ENCODE measurements around the gene FAF1. TPM values are rescaled to one million over a fixed set of nuclear protein-coding genes. Genes with fewer than 3 reads are reported as not detected.

FAF1 gene
- total RNA-seq, 1 experiment from 2014 or later, result 14.7 TPM

DNA sequence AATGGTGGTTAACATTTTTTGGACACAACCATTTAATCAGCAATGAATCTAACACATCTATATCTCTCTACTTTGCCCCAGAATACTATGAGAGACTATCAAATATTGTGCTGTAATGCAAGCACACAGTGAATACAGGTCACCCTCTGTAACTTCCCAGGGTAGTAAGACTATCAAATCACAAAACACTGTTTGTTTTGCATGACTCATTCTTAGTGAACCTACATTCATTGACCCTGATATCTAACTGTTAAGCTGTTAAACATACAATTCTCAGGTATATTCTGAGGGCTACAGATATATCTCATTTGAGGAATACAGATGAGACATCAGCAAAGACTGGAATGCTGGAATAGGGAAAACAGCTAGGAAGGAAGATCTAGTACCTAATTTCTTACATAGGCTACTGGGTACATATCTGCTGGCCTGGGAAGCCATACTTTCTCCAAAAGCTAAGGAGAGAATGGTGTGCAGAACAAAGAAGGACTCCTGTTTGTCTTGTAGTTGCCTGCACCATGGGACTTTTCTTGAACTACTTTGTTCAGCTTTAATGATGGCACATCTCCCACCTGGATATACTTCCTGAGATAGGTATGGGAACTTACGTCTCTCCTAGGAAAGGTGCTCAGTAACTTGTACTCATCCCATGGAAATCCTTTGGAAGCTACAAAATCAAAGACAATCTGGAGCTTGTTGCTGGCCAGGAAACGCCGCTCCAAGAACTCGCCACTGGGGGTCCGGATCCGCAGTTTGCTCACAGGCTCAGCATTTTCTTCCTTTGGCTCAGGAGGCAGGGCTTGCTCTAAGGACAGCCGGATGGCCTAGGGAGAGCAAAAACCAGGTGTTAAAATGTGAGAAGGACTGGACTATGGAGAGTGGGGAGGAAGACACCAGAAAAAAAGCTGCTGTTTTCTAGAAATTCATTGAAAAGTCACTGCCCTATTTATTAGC lies 484.9 kb downstream of the FAF1 start:
- Histone ChIP-seq H3K79me2 (ENCODE audit: low read length) (no peaks in the 10 kb centered on the region), H3K9me2 (replicated peaks; ENCODE audit: low read length) (no peaks in the 10 kb centered on the region), H3F3A (ENCODE audit: low read length, unreplicated experiment) (no peaks in the 10 kb centered on the region), H4K20me1 (ENCODE audit: low read length) (no peaks in the 10 kb centered on the region), H3K9ac (ENCODE audit: low read length) (no peak overlapping the region), H3K4me1 (ENCODE audit: insufficient read depth, low read length) (peaks cover 10% of the 10 kb centered on the region), H2AFZ (ENCODE audit: low read length) (no peak overlapping the region), H3K27ac (ENCODE audit: low read length) (peak overlapping the region; percentile 16; the same call in 1 of the 2 replicates), H3K36me3 (ENCODE audit: low read depth, low read length) (no peaks in the 10 kb centered on the region), H3K4me3 (ENCODE audit: low read length) (no peak overlapping the region), H3K27me3 (ENCODE audit: low read length) (no peaks in the 10 kb centered on the region), H3K9me3 (ENCODE audit: low read length) (no peaks in the 10 kb centered on the region), H3K4me2 (ENCODE audit: low read length) (no peak overlapping the region)
- ChIA-PET CTCF (no interaction called here), POLR2A (ENCODE audit: unreplicated experiment) (no interaction called here)
- peak; percentile 90 for ATAC-seq
- BruUV-seq (replicated peaks), result no TSS peak
- peak; percentile 51 for DNase-seq
- intact Hi-C loops (cut with micrococcal nuclease), result no loop called here
- TF ChIP-seq EZH2 (IDR thresholded peaks at IDR 0.05; ENCODE audit: low read length, unreplicated experiment) (no peak), EZH2phosphoT487 (IDR thresholded peaks at IDR 0.05; ENCODE audit: borderline replicate concordance, low read length) (no peak), CTCF (conservative IDR thresholded peaks at IDR 0.05; ENCODE audit: low read depth, low read length) (no peak)

GRCh38 chr1:50473513-50473912 lies 486.6 kb downstream of the FAF1 start:
- DNase-seq (no peak), ATAC-seq (no peak)
- no peaks in the 10 kb centered on the region for H3K36me3 ChIP-seq (ENCODE audit: low read depth, low read length)
- H3K4me2 ChIP-seq (ENCODE audit: low read length), result no peak overlapping the region
- no peak overlapping the region for H3K9ac ChIP-seq (ENCODE audit: low read length)
- no peak overlapping the region for H3K27ac ChIP-seq (ENCODE audit: low read length)
- no peaks in the 10 kb centered on the region for H4K20me1 ChIP-seq (ENCODE audit: low read length)
- H3K4me3 ChIP-seq (ENCODE audit: low read length), result no peak overlapping the region
- no peaks in the 10 kb centered on the region for H3F3A ChIP-seq (ENCODE audit: low read length, unreplicated experiment)
- POLR2A ChIA-PET (ENCODE audit: unreplicated experiment), result no interaction called here
- H3K9me2 ChIP-seq (replicated peaks; ENCODE audit: low read length), result no peaks in the 10 kb centered on the region
- intact Hi-C loops (cut with micrococcal nuclease), result no loop called here
- H3K79me2 ChIP-seq (ENCODE audit: low read length), result no peaks in the 10 kb centered on the region
- peaks cover 10% of the 10 kb centered on the region for H3K4me1 ChIP-seq (ENCODE audit: insufficient read depth, low read length)
- TF ChIP-seq EZH2 (IDR thresholded peaks at IDR 0.05; ENCODE audit: low read length, unreplicated experiment), result no peak
- TF ChIP-seq CTCF (conservative IDR thresholded peaks at IDR 0.05; ENCODE audit: low read depth, low read length), result no peak
- TF ChIP-seq EZH2phosphoT487 (IDR thresholded peaks at IDR 0.05; ENCODE audit: borderline replicate concordance, low read length), result no peak
- no TSS peak for BruUV-seq (replicated peaks)
- CTCF ChIA-PET, result no interaction called here
- H2AFZ ChIP-seq (ENCODE audit: low read length), result no peak overlapping the region
- no peaks in the 10 kb centered on the region for H3K9me3 ChIP-seq (ENCODE audit: low read length)
- H3K27me3 ChIP-seq (ENCODE audit: low read length), result no peaks in the 10 kb centered on the region

GRCh38 chr1:50471967-50472366 lies 488.1 kb downstream of the FAF1 start:
- no peaks in the 10 kb centered on the region for H3F3A ChIP-seq (ENCODE audit: low read length, unreplicated experiment)
- no peak overlapping the region for H2AFZ ChIP-seq (ENCODE audit: low read length)
- H3K36me3 ChIP-seq (ENCODE audit: low read depth, low read length), result no peaks in the 10 kb centered on the region
- ATAC-seq (no peak), DNase-seq (no peak)
- no peaks in the 10 kb centered on the region for H3K79me2 ChIP-seq (ENCODE audit: low read length)
- no TSS peak for BruUV-seq (replicated peaks)
- no peak overlapping the region for H3K27ac ChIP-seq (ENCODE audit: low read length)
- H3K4me1 ChIP-seq (ENCODE audit: insufficient read depth, low read length), result peaks cover 10% of the 10 kb centered on the region
- TF ChIP-seq EZH2 (IDR thresholded peaks at IDR 0.05; ENCODE audit: low read length, unreplicated experiment) (no peak), EZH2phosphoT487 (IDR thresholded peaks at IDR 0.05; ENCODE audit: borderline replicate concordance, low read length) (no peak), CTCF (conservative IDR thresholded peaks at IDR 0.05; ENCODE audit: low read depth, low read length) (no peak)
- ChIA-PET POLR2A (ENCODE audit: unreplicated experiment) (no interaction called here), CTCF (no interaction called here)
- intact Hi-C loops (cut with micrococcal nuclease), result no loop called here
- no peak overlapping the region for H3K9ac ChIP-seq (ENCODE audit: low read length)
- H3K27me3 ChIP-seq (ENCODE audit: low read length), result no peaks in the 10 kb centered on the region
- H3K4me3 ChIP-seq (ENCODE audit: low read length), result no peak overlapping the region
- no peaks in the 10 kb centered on the region for H4K20me1 ChIP-seq (ENCODE audit: low read length)
- H3K4me2 ChIP-seq (ENCODE audit: low read length), result no peak overlapping the region
- H3K9me2 ChIP-seq (replicated peaks; ENCODE audit: low read length), result no peaks in the 10 kb centered on the region
- no peaks in the 10 kb centered on the region for H3K9me3 ChIP-seq (ENCODE audit: low read length)

All from PC-3 (cell line).